Measurements from ENCODE around the gene MRPL52.
"Not testable (repeated sequence)": the region's sequence is repeated elsewhere in the genome, so short reads cannot be mapped to it uniquely, and the experiment has no call there.

MRPL52 gene

DNA sequence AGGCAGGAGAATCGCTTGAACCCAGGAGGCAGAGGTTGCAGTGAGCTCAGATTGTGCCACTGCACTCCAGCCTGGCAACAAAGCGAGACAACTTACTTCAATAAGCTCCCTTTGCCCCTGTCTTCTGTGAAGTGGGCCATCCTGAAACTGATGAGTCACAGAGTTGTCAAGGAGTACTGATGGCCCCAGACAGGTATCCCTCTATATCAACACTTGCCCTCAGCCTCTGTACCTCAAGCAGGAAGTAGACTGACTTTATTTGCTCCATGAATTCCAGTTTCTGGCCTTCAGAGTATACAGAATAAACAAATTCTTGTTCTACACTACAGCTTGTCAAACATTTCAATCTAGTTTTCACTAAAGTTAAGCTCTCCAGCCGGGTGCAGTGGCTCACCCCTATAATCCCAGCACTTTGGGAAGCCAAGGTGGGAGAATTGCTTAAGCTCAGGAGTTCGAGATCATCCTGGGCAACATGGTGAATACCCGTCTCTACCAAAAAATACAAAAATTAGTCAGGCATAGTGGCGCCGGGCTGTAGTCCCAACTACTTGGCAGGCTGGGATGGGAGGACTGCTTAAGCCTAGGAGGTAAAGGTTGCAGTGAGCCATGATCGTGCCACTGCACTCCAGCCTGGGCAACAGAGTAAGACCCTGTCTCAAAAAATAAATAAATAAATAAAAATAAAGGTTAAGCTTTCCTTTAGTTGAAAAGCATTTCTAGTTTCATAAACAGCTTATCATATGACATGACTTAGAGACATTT is 25.5 kb downstream of the MRPL52 start:
- no peak for DNase-seq

DNA sequence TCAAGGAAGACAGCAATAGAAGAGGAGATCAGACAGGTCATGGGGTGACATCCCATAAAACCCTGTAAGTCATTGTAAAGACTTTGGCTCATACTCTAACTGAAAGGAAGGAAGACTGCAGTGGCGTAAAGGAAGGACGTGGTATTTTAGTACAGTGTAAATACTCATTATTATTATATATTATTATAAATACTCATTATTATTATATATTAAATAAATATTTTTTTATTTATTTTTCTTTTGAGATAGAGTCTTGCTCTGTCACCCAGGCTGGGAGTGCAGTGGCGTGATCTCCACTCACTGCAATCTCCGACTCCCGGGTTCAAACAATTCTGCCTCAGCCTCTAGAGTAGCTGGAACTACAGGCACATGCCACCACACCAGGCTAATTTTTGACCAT is 26.7 kb downstream of the MRPL52 start:
- no peak for DNase-seq

- not testable (repeated sequence) for DNase-seq
These were observed 30.7 kb downstream of the MRPL52 start for GRCh38 chr14:22860377-22860776.

DNA sequence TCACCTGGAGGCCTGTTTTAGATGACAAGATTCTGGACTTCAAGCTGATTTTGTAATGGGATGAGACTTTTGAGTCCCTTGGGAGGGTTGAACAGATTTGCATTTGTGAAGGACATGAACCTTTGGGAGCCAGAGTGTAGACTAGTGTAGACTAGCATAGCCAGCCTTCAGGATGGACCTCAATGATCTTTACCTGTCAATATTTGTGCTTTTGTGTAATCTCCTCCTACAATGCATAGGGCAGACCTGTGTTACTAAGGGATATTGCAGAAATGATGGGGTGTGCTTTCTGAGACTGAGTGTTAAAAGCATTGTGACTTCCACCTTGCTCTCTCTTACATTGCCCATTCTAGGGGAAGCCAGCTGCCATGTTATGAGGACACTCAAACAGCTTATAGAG is 32.0 kb downstream of the MRPL52 start:
- no peak for DNase-seq

GRCh38 chr14:22864979-22865378 is 35.3 kb downstream of the MRPL52 start:
- no peak for DNase-seq

DNA sequence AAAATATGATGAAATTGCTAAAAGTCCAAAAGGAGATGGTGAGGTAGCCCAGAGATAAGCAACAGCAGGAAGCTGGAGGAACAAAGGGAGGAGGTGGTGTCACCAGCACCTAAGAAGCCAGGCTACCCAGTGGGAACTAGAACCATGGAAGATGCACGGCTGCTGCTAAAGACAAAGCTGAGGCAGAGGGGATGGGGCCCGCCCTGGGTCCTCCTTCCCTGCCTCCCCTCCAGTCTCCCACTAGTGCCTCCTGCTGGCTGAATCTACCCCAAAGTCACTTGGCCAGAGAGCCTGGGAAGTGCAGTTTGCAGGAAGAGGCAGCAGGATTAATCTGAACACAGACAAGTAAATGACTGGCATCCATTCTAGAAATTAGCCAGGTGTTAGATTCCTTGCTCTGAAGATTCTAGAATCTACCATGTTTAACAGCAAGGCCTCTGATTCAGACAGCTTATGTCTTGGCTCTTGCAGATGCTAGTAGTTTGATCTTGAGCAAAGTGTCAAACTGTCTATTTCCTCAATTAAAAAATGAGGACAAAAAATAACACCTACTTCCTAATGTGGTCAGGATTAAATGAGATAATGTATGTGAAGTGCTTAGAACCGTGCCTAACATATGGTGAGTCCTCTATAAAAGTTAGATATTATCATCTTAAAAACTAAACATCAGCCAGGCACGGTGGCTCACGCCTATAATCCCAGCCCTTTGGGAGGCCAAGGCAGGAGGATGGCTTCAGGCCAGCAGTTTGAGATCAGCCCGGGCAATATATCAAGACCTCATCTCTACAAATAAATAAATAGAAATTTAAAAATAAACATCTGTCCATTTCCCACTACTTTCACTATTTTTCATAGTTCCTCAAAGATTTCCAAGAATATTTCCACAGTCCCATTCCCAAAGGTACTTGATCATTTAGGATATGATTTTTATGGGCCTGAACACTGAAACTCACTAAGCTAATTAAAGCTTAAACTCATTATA is 36.0 kb downstream of the MRPL52 start:
- DNase-seq: peak in 1 of 4 experiments; percentile 37

- DNase-seq: no peak
These were observed 37.2 kb downstream of the MRPL52 start for GRCh38 chr14:22866874-22867273.

DNA sequence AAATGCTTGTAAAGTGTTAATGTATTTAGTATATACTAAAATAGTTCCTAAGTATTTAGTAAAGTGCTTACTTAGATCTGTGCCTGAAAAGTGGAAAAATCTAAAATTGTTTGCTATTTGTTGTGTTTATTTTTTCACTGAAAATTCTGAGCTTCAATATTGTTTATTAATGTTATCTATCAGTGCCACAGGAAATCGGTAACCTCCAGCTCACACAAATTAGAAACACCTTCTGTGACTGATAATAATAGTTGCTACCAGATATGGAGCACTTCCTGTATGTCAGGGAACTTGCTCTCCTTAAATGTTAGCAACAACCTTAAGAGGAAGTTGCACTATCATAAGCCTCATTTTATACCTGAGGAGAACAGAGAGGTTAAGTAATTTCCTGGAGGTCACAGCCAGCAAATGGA is 41.1 kb downstream of the MRPL52 start:
- DNase-seq: peak in 2 of 4 experiments; percentile 58 to 59

DNA sequence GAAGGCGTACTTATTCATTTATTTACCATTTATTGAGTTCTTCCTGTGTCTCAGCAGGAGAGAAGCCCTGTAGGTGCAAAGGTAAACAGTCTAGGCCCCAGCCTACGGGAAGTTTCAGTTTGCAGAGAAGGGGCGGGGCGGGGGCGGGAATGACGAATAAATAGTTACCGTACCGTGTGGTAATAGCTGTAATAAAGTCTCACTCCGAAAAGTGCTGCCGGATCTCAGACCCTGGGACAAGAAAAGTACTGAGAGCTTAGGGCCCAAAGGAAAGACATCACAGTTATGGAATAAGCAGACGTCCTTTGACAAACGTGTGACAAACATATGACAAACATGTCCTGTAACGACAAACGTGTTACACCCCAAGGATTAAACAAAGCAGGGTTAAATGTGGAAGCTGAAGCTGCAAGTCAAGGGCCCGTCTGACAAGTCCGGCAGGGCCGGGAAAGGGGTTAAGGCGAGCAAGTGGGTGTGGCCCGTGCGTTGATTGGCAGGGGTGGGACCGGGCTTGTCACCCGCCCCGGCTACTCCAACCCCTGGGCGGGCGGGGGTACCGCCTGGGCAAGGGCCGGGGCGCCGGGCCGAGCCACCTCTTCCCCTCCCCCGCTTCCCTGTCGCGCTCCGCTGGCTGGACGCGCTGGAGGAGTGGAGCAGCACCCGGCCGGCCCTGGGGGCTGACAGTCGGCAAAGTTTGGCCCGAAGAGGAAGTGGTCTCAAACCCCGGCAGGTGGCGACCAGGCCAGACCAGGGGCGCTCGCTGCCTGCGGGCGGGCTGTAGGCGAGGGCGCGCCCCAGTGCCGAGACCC is 41.7 kb downstream of the MRPL52 start, which contains the start of gene LRP10:
Gene LRP10 (plus strand): TSS at position 517 of the 809 bp plus-strand sequence. CDS start 564 bp downstream, outside the sequence.
- peak; percentile 88 to 95 (median 94) for DNase-seq

GRCh38 chr14:22872033-22872832 is 42.5 kb downstream of the MRPL52 start:
- peak; percentile 76 to 87 (median 82) for DNase-seq

GRCh38 chr14:22872833-22873520 is 43.3 kb downstream of the MRPL52 start:
- no peak for DNase-seq

GRCh38 chr14:22875003-22875747 is 45.5 kb downstream of the MRPL52 start:
- no peak for DNase-seq

- DNase-seq: no peak
These were observed 46.1 kb downstream of the MRPL52 start for GRCh38 chr14:22875748-22876319.

- no peak for DNase-seq
These were observed 47.4 kb downstream of the MRPL52 start for GRCh38 chr14:22877000-22877501.

DNA sequence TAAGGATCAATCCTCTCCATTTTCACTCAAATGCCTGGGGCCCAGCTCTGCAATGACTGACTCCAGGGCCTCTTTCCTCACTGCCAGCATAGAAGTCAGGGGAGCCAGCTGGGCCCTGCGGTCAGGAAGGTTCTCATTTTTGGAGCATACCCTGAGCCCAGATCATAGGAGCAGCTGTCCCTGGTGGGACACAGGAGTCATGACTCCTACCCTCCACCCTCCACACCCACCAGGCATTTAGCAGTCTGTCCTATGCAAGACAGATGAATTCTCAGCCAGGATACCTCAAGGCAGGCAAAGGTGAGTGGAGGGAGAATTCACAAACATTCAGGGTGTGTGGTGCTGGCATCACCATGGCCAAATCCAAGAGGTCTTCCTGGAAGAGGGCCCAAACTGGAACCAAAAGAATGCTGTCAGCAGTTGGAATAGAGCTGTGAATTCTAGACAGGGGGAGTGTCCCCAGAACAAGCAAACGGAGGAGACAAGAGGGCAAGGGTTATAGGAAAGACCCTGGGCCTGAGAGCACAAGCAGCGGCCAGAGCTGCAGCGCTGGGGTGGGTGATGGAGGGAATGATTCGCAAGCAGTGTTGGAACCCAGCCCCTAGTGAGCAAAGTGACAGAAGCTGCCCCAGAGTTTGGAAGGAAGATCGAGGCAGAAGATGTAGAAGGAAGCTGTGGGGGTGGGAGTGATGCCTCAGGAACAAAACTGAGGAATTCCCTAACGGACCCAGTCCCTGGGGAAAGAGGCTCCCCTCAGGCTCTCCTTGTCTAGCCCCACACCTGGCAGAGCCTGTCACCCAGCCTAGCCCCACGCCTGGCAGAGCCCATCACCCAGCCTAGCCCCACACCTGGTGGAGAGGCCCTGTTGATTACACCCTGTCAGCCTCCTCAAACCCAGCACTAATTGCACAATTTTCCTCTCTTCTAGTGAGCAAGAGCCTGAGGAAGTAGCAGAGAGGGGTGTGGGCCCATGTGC is 48.9 kb downstream of the MRPL52 start:
- no peak for DNase-seq

GRCh38 chr14:22882064-22882463 is 52.4 kb downstream of the MRPL52 start:
- DNase-seq: no peak

DNA sequence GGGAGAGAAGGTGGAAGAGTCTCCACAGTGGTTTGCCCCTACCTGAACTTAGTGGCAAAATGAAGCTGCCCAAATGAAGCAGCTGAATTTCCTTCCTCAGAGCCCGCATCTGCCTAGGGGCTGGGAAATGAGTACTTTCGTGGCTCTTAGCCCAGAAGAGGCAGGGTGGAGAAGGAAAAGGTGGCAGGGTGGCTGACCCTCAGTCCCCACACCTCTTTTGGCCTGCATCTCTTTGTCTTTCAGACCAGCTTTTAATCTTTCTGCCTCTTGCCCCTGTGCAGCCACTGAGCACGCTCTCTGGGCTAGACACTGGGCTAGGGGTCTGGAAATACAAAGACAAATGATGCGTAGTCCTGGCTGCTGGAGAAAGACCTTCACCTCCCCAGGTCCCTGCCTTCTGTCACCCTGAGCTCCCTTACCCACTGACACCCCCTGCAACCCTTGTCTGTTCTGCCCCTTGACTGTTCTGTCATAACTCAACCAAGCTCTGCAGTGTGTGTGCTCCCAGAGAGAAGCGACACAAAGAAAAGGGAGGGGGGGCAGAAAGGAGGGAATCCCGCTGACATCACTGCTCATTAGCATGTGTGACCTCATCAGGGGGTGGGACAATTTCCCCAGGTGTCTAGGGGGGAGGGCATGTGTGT is 53.0 kb downstream of the MRPL52 start:
- no peak for DNase-seq
